ENCODE data around the gene BRAT1. TPM values are rescaled to one million over a fixed set of nuclear protein-coding genes. Genes with fewer than 3 reads are reported as not detected.
"Not testable (repeated sequence)": the region's sequence is repeated elsewhere in the genome, so short reads cannot be mapped to it uniquely, and the experiment has no call there.

BRAT1 gene
- total and polyA plus RNA-seq, 5 donors: 15.4 to 19.0 (median 16.5) TPM

- H3K4me1 ChIP-seq (ENCODE audit: control insufficient read depth, insufficient read depth, low read length); intact Hi-C loops (cut with DNase I); DNase-seq; H3K27ac ChIP-seq (ENCODE audit: low read length); H3K27me3 ChIP-seq (ENCODE audit: control insufficient read depth, insufficient read depth); H3K9me3 ChIP-seq (ENCODE audit: control insufficient read depth, low read length); ATAC-seq; H3K4me3 ChIP-seq (ENCODE audit: low read length): not testable (repeated sequence)
- 87% methylated on average over 5 of the region's 8 CpGs for WGBS
Measured at GRCh38 chr7:2532816-2533215, 22.5 kb downstream of the BRAT1 start.

GRCh38 chr7:2532199-2532772 lies 23.0 kb downstream of the BRAT1 start:
- DNase-seq: peak in 1 of 3 donors; percentile 51
- 80% methylated on average over 11 of the region's 15 CpGs for WGBS
- H3K27me3 ChIP-seq (ENCODE audit: control insufficient read depth, insufficient read depth); ATAC-seq; intact Hi-C loops (cut with DNase I); H3K4me3 ChIP-seq (ENCODE audit: low read length); H3K9me3 ChIP-seq (ENCODE audit: control insufficient read depth, low read length); H3K4me1 ChIP-seq (ENCODE audit: control insufficient read depth, insufficient read depth, low read length); H3K27ac ChIP-seq (ENCODE audit: low read length): not testable (repeated sequence)

GRCh38 chr7:2531796-2532110 lies 23.6 kb downstream of the BRAT1 start:
- H3K9me3 ChIP-seq (ENCODE audit: control insufficient read depth, low read length); H3K4me1 ChIP-seq (ENCODE audit: control insufficient read depth, insufficient read depth, low read length); intact Hi-C loops (cut with DNase I); H3K27ac ChIP-seq (ENCODE audit: low read length); H3K4me3 ChIP-seq (ENCODE audit: low read length); H3K27me3 ChIP-seq (ENCODE audit: control insufficient read depth, insufficient read depth); ATAC-seq: not testable (repeated sequence)
- peak in 2 of 3 donors; percentile 40 to 60 for DNase-seq
- WGBS: 34% methylated on average over 14 of the region's 17 CpGs

- 23% methylated on average over 43 of the region's 43 CpGs for WGBS
- H3K4me3 ChIP-seq (ENCODE audit: low read length); H3K27ac ChIP-seq (ENCODE audit: low read length); H3K4me1 ChIP-seq (ENCODE audit: control insufficient read depth, insufficient read depth, low read length); H3K27me3 ChIP-seq (ENCODE audit: control insufficient read depth, insufficient read depth); H3K9me3 ChIP-seq (ENCODE audit: control insufficient read depth, low read length); intact Hi-C loops (cut with DNase I): not testable (repeated sequence)
- peak in 2 of 3 donors; percentile 52 to 61 for DNase-seq
- peak; percentile 2 to 5 for ATAC-seq
Measured at GRCh38 chr7:2530994-2531795, 24.1 kb downstream of the BRAT1 start.

- H3K9me3 ChIP-seq (ENCODE audit: control insufficient read depth, low read length): no peaks in the 10 kb centered on the region
- H3K27me3 ChIP-seq (ENCODE audit: control insufficient read depth, insufficient read depth): no peaks in the 10 kb centered on the region
- intact Hi-C loops (cut with DNase I): no loop called here
- H3K4me3 ChIP-seq (ENCODE audit: low read length): no peak overlapping the region
- peak; percentile 28 to 41 for ATAC-seq
- DNase-seq: peak; percentile 40 to 79 (median 78)
- 71% methylated on average over 16 of the region's 16 CpGs for WGBS
- H3K27ac ChIP-seq (ENCODE audit: low read length): peak overlapping the region; percentile 11
- peaks cover 2% of the 10 kb centered on the region for H3K4me1 ChIP-seq (ENCODE audit: control insufficient read depth, insufficient read depth, low read length)
Measured at GRCh38 chr7:2530071-2530987, 25.0 kb downstream of the BRAT1 start.

- peaks cover 2% of the 10 kb centered on the region for H3K4me1 ChIP-seq (ENCODE audit: control insufficient read depth, insufficient read depth, low read length)
- H3K27ac ChIP-seq (ENCODE audit: low read length): peak overlapping the region; percentile 11
- intact Hi-C loops (cut with DNase I): no loop called here
Measured at GRCh38 chr7:2529161-2530070, 25.9 kb downstream of the BRAT1 start.

GRCh38 chr7:2528481-2529095 lies 26.7 kb downstream of the BRAT1 start:
- no peaks in the 10 kb centered on the region for H3K27me3 ChIP-seq (ENCODE audit: control insufficient read depth, insufficient read depth)
- 82% methylated on average over 18 of the region's 18 CpGs for WGBS
- ATAC-seq: no peak
- no peaks in the 10 kb centered on the region for H3K9me3 ChIP-seq (ENCODE audit: control insufficient read depth, low read length)
- no peak overlapping the region for H3K27ac ChIP-seq (ENCODE audit: low read length)
- peaks cover 2% of the 10 kb centered on the region for H3K4me1 ChIP-seq (ENCODE audit: control insufficient read depth, insufficient read depth, low read length)
- H3K4me3 ChIP-seq (ENCODE audit: low read length): no peak overlapping the region
- peak in 2 of 3 donors; percentile 56 to 58 for DNase-seq
- intact Hi-C loops (cut with DNase I): no loop called here

More at GRCh38 chr7:2529161-2530070, 25.9 kb downstream of the BRAT1 start:
- H3K27me3 ChIP-seq (ENCODE audit: control insufficient read depth, insufficient read depth): no peaks in the 10 kb centered on the region
- ATAC-seq: peak; percentile 50
- peak; percentile 75 to 91 (median 89) for DNase-seq
- H3K9me3 ChIP-seq (ENCODE audit: control insufficient read depth, low read length): no peaks in the 10 kb centered on the region
- WGBS: 52% methylated on average over 30 of the region's 30 CpGs
- no peak overlapping the region for H3K4me3 ChIP-seq (ENCODE audit: low read length)

GRCh38 chr7:2527505-2528467 lies 27.5 kb downstream of the BRAT1 start:
- no peak overlapping the region for H3K4me3 ChIP-seq (ENCODE audit: low read length)
- intact Hi-C loops (cut with DNase I): no loop called here
- DNase-seq (peak; percentile 60 to 77 (median 68)), ATAC-seq (no peak)
- WGBS: 71% methylated on average over 17 of the region's 17 CpGs
- no peak overlapping the region for H3K27ac ChIP-seq (ENCODE audit: low read length)
- no peaks in the 10 kb centered on the region for H3K27me3 ChIP-seq (ENCODE audit: control insufficient read depth, insufficient read depth)
- H3K4me1 ChIP-seq (ENCODE audit: control insufficient read depth, insufficient read depth, low read length): peaks cover 5% of the 10 kb centered on the region
- H3K9me3 ChIP-seq (ENCODE audit: control insufficient read depth, low read length): no peaks in the 10 kb centered on the region

GRCh38 chr7:2526659-2527504 lies 28.4 kb downstream of the BRAT1 start:
- intact Hi-C loops (cut with DNase I): no loop called here

More at GRCh38 chr7:2526659-2527504, 28.4 kb downstream of the BRAT1 start:
- Histone ChIP-seq H3K4me1 (ENCODE audit: control insufficient read depth, insufficient read depth, low read length) (peaks cover 8% of the 10 kb centered on the region), H3K4me3 (ENCODE audit: low read length) (no peak overlapping the region), H3K27ac (ENCODE audit: low read length) (no peak overlapping the region), H3K27me3 (ENCODE audit: control insufficient read depth, insufficient read depth) (no peaks in the 10 kb centered on the region), H3K9me3 (ENCODE audit: control insufficient read depth, low read length) (no peaks in the 10 kb centered on the region)
- peak; percentile 13 to 58 (median 57) for DNase-seq
- no peak for ATAC-seq
- WGBS: 90% methylated on average over 40 of the region's 40 CpGs
